Astrocyte (in vitro differentiated cells and primary cell): ENCODE data around the gene MPV17L.

ENCODE experiments used
- CTCF ChIP-seq: IDR thresholded peaks from 2 replicates; pipeline ENCODE4 v1.5.1; 2011; ENCODE audit warnings: low read depth, mild to moderate bottlenecking, inconsistent platforms, low read length, moderate library complexity; ENCODE audit not compliant: insufficient read depth
- EZH2 ChIP-seq: IDR thresholded peaks from 2 replicates; pipeline ENCODE4 v1.6.1; 2012; ENCODE audit warnings: mild to moderate bottlenecking, low read length, inconsistent platforms; ENCODE audit not compliant: insufficient read depth

- TF ChIP-seq CTCF (no peak), EZH2 (no peak)
Observed at GRCh38 chr16:15426796-15427195, 31.2 kb downstream of the MPV17L start.
